GM12878 (cell line): ENCODE data around the gene KLHL15. TPM values are rescaled to one million over a fixed set of nuclear protein-coding genes. Genes with fewer than 3 reads are reported as not detected.

Experiments used
- FOS ChIP-seq: IDR thresholded peaks from 3 replicates; pipeline ENCODE4 v1.6.1; 2011; ENCODE audit warnings: borderline replicate concordance; ENCODE audit not compliant: insufficient read length; ENCODE audit errors: extremely low read depth
- JUND ChIP-seq: IDR thresholded peaks from 2 replicates; pipeline ENCODE4 v1.6.1; 2012; ENCODE audit warnings: low read depth, mild to moderate bottlenecking, low read length, improper control_type of control experiment, moderate library complexity
- MYB ChIP-seq: fragments of 150-350 bp; IDR thresholded peaks from 2 replicates; pipeline ENCODE4 v1.6.1; 2014; ENCODE audit warnings: mild to moderate bottlenecking, low read depth, low read length, borderline replicate concordance
- PAX8 ChIP-seq: fragments of 450-650 bp; IDR thresholded peaks from 2 replicates; pipeline ENCODE4 v1.6.1; 2017; ENCODE audit warnings: mild to moderate bottlenecking, moderate library complexity
- SREBF2 ChIP-seq: IDR thresholded peaks from 2 replicates; pipeline ENCODE4 v1.6.1; 2012; ENCODE audit warnings: mild to moderate bottlenecking, low read length
- polyA plus RNA-seq, 11 experiments: library from polyadenylated mRNA; depleted of rRNA in 4 of 11; unstranded in 6 of 11; stranded (reverse) in 5 of 11; fragments of >200 nt; fragmentation: Nextera tagmentation in 4 of 11; fragmentation: Illumina TruSeq in 1 of 11; extraction: Ambion mirVana in 4 of 11; extraction: Trizol in 1 of 11; gene quantifications; 1 replicate in 1 of 11; 2 replicates in 10 of 11; pipeline versions ENCODE4 v1.2.1 to v1.2.3, GENCODE V29; 2011 to 2016; ENCODE audit warnings: inconsistent platforms in 2 of 11, missing spikeins in 2 of 11, low read depth in 1 of 11
- total RNA-seq, 4 experiments: library from RNA; depleted of rRNA in 3 of 4; stranded (reverse); fragments of >200 nt in 3 of 4; fragmentation: Illumina TruSeq in 1 of 4; extraction: Trizol in 1 of 4; gene quantifications; 2 replicates each; pipeline versions ENCODE4 v1.2.1 to v1.2.3, GENCODE V29; 2013 to 2021
- TF ChIP-seq, protein P1 (sequence below): fragments of 450-650 bp; formaldehyde crosslinking; IDR thresholded peaks from 2 replicates; pipeline ENCODE4 v1.4.0; 2020; ENCODE audit warnings: mild to moderate bottlenecking, moderate library complexity
- TF ChIP-seq, protein P2 (sequence below): fragments of 450-650 bp; IDR thresholded peaks from 2 replicates; pipeline ENCODE4 v1.6.1; 2018; ENCODE audit warnings: mild to moderate bottlenecking, low read depth, moderate library complexity; ENCODE audit not compliant: partially characterized antibody
- TF ChIP-seq, protein P3 (sequence below): fragments of 450-650 bp; IDR thresholded peaks from 2 replicates; pipeline ENCODE4 v1.6.1; 2017; ENCODE audit warnings: antibody characterized with exemption, mild to moderate bottlenecking, moderate library complexity
- TF ChIP-seq, protein P4 (sequence below): IDR thresholded peaks from 2 replicates; pipeline ENCODE4 v1.6.1; 2012; ENCODE audit warnings: low read depth, low read length, improper control_type of control experiment

The KLHL15 gene
- total and polyA plus RNA-seq, 10 of the 15 experiments (the other 5 are each of a cell fraction or from before 2014, with no cell fraction given) = 1.4 to 7.0 (median 3.7) TPM

DNA sequence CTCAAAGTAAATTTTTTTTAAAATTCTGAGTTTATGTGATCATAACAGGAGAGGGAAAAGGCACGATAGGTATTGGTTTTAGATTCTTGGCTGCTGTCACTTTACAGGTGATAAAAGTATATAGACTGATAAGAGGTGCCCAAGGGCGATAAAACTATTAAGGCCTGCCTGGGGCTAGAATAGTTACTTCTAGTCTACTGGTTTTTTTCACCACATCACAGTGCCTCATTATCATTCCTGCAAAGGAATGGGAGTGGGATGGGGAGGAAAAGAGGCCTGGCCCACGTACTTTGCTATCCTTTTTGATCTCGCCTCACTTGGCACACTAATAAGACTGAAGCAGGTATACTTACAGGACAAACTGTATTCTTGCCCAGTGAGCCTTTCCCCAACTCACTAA lies 72.6 kb downstream of the KLHL15 start (continued):
- TF ChIP-seq, protein P1, sequence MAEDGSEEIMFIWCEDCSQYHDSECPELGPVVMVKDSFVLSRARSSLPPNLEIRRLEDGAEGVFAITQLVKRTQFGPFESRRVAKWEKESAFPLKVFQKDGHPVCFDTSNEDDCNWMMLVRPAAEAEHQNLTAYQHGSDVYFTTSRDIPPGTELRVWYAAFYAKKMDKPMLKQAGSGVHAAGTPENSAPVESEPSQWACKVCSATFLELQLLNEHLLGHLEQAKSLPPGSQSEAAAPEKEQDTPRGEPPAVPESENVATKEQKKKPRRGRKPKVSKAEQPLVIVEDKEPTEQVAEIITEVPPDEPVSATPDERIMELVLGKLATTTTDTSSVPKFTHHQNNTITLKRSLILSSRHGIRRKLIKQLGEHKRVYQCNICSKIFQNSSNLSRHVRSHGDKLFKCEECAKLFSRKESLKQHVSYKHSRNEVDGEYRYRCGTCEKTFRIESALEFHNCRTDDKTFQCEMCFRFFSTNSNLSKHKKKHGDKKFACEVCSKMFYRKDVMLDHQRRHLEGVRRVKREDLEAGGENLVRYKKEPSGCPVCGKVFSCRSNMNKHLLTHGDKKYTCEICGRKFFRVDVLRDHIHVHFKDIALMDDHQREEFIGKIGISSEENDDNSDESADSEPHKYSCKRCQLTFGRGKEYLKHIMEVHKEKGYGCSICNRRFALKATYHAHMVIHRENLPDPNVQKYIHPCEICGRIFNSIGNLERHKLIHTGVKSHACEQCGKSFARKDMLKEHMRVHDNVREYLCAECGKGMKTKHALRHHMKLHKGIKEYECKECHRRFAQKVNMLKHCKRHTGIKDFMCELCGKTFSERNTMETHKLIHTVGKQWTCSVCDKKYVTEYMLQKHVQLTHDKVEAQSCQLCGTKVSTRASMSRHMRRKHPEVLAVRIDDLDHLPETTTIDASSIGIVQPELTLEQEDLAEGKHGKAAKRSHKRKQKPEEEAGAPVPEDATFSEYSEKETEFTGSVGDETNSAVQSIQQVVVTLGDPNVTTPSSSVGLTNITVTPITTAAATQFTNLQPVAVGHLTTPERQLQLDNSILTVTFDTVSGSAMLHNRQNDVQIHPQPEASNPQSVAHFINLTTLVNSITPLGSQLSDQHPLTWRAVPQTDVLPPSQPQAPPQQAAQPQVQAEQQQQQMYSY (CRISPR knock-in tag) = no peak
- TF ChIP-seq, protein P2, sequence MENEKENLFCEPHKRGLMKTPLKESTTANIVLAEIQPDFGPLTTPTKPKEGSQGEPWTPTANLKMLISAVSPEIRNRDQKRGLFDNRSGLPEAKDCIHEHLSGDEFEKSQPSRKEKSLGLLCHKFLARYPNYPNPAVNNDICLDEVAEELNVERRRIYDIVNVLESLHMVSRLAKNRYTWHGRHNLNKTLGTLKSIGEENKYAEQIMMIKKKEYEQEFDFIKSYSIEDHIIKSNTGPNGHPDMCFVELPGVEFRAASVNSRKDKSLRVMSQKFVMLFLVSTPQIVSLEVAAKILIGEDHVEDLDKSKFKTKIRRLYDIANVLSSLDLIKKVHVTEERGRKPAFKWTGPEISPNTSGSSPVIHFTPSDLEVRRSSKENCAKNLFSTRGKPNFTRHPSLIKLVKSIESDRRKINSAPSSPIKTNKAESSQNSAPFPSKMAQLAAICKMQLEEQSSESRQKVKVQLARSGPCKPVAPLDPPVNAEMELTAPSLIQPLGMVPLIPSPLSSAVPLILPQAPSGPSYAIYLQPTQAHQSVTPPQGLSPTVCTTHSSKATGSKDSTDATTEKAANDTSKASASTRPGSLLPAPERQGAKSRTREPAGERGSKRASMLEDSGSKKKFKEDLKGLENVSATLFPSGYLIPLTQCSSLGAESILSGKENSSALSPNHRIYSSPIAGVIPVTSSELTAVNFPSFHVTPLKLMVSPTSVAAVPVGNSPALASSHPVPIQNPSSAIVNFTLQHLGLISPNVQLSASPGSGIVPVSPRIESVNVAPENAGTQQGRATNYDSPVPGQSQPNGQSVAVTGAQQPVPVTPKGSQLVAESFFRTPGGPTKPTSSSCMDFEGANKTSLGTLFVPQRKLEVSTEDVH = no peak
- TF ChIP-seq SREBF2 (no peak), PAX8 (no peak), JUND (no peak), MYB (no peak), FOS (no peak)
- TF ChIP-seq, protein P3, sequence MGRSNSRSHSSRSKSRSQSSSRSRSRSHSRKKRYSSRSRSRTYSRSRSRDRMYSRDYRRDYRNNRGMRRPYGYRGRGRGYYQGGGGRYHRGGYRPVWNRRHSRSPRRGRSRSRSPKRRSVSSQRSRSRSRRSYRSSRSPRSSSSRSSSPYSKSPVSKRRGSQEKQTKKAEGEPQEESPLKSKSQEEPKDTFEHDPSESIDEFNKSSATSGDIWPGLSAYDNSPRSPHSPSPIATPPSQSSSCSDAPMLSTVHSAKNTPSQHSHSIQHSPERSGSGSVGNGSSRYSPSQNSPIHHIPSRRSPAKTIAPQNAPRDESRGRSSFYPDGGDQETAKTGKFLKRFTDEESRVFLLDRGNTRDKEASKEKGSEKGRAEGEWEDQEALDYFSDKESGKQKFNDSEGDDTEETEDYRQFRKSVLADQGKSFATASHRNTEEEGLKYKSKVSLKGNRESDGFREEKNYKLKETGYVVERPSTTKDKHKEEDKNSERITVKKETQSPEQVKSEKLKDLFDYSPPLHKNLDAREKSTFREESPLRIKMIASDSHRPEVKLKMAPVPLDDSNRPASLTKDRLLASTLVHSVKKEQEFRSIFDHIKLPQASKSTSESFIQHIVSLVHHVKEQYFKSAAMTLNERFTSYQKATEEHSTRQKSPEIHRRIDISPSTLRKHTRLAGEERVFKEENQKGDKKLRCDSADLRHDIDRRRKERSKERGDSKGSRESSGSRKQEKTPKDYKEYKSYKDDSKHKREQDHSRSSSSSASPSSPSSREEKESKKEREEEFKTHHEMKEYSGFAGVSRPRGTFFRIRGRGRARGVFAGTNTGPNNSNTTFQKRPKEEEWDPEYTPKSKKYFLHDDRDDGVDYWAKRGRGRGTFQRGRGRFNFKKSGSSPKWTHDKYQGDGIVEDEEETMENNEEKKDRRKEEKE = no peak
- TF ChIP-seq, protein P4, sequence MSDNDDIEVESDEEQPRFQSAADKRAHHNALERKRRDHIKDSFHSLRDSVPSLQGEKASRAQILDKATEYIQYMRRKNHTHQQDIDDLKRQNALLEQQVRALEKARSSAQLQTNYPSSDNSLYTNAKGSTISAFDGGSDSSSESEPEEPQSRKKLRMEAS = no peak
